IPS-15b (cell line): ENCODE measurements around the gene UBE2L5.

Experiments
- H3K27me3 ChIP-seq: one replicate; pipeline ENCODE4 v1.6.1; 2013; ENCODE audit warnings: low read length; ENCODE audit not compliant: control insufficient read depth, insufficient read depth
- H3K36me3 ChIP-seq: one replicate; pipeline ENCODE4 v1.6.1; 2013; ENCODE audit warnings: low read length; ENCODE audit not compliant: control insufficient read depth, insufficient read depth
- H3K4me1 ChIP-seq: one replicate; pipeline ENCODE4 v1.6.1; 2013; ENCODE audit warnings: mild to moderate bottlenecking, low read length; ENCODE audit not compliant: control insufficient read depth, insufficient read depth
- H3K4me3 ChIP-seq: one replicate; pipeline ENCODE4 v1.5.1; 2013; ENCODE audit warnings: low read depth, low read length
- H3K9ac ChIP-seq: one replicate; pipeline ENCODE4 v1.6.1; 2013; ENCODE audit warnings: low read depth, mild to moderate bottlenecking, low read length
- H3K9me3 ChIP-seq: one replicate; pipeline ENCODE4 v1.6.1; 2013; ENCODE audit warnings: mild to moderate bottlenecking, low read length; ENCODE audit not compliant: control insufficient read depth, insufficient read depth

Gene UBE2L5

DNA sequence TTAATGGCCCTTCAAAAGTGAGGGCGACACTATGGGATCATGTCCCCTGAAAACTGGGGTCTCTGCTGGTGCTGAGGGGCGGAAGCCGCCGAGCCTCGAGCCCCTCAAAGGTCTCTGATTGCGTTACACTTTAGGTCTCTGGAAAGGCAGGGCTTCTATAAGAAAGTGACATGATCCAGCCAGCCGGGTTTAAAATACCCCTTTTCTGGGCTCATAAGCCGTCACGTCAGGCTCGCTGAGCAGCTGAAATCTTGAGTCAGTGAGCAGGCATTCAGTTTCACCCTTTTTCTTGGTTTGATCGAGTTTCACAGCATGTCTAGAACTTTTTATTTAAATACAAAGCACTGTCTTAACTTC, 44.0 kb downstream of the UBE2L5 start:
- peaks cover 5% of the 10 kb centered on the region for H3K4me1 ChIP-seq
- H3K4me3 ChIP-seq = peak overlapping the region; percentile 58
- H3K27me3 ChIP-seq = no peaks in the 10 kb centered on the region
- H3K9me3 ChIP-seq = no peaks in the 10 kb centered on the region
- H3K36me3 ChIP-seq = peaks cover 19% of the 10 kb centered on the region
- H3K9ac ChIP-seq = peak overlapping the region; percentile 70

GRCh38 chr13:30466841-30467252, 44.6 kb downstream of the UBE2L5 start:
- Histone ChIP-seq H3K36me3 (peaks cover 14% of the 10 kb centered on the region), H3K4me1 (peaks cover 5% of the 10 kb centered on the region), H3K9ac (no peak overlapping the region), H3K27me3 (no peaks in the 10 kb centered on the region), H3K9me3 (no peaks in the 10 kb centered on the region), H3K4me3 (peak overlapping the region; percentile 58)

DNA sequence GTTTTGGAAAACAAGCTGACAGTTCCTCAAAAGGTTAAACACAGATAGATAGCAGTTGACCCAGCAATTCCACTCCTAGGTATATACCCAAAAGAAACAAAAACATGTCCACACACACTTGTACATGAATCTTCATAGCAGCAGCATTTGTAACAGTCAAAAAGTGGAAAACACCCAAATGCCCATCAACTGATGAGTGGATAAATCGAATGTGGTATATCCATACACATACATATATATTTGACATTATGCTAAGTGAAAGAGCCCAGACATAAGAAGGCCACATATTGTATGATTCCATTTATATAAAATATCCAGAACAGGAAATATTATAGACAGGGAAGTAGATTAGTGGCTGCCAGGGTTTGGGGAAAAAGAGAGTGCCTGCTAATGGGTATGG, 51.4 kb downstream of the UBE2L5 start:
- Histone ChIP-seq H3K4me3 (no peak overlapping the region), H3K9ac (no peak overlapping the region), H3K36me3 (no peaks in the 10 kb centered on the region), H3K9me3 (no peaks in the 10 kb centered on the region), H3K27me3 (no peaks in the 10 kb centered on the region), H3K4me1 (peaks cover 4% of the 10 kb centered on the region)

DNA sequence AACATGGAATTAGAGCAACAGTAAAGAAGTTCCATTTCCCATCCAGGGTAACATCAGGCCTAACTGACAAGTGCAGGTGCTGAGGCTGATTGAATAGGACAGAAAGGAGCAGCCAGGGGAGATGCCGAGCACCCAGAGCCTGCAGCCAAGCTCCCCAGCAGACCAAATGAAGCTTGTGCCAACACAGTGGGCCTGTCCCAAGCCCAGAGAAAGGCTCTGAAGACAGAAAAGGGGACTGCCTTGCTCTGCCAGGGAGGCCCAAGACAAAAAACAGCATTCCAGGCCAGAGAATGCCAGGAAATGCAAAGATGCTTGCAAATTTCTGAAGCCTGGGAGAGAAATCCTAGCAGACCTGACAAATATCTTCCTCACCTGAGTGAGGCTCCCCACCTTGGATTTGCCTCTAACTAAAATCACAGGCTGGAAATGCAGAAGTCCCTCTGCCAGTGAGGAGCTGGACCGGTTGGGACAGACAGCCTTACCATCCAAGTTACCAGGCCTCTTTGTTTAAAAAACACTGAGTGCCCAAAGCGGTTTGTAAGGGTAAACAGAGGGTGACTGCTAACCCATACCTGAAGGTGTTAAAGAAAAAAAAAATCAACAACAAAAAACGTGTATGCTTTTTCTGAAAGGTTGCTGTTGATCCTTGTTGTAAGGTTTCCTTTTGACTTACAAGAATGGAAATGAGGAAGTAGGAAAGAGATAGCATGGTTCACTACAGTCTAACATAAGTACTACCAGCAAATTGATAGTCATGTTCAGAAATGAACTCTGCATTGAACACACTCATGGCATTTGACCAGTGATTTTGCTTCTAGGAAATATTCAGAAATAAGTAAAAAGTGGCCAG, 55.3 kb downstream of the UBE2L5 start:
- H3K27me3 ChIP-seq = no peaks in the 10 kb centered on the region
- no peak overlapping the region for H3K9ac ChIP-seq
- H3K9me3 ChIP-seq = no peaks in the 10 kb centered on the region
- H3K36me3 ChIP-seq = no peaks in the 10 kb centered on the region
- peaks cover 12% of the 10 kb centered on the region for H3K4me1 ChIP-seq
- no peak overlapping the region for H3K4me3 ChIP-seq
